ENCODE results near the gene PPM1D.
A peak's percentile ranks its signal among the peaks of the same experiment; 100 is the strongest.

Gene PPM1D

GRCh38 chr17:60622961-60623360 is 23.0 kb downstream of the PPM1D start:
- Histone ChIP-seq H3K36me3 (peaks cover 27 to 79% (median 61%) of the 10 kb centered on the region in 11 experiments), H3K9me3 (replicated peaks in 1 of 11) (no peaks in the 10 kb centered on the region), H3K4me1 (peaks cover 0 to 14% (median 5%) of the 10 kb centered on the region in 10 experiments; a peak in 8 of 20 replicates), H3K4me3 (no peak overlapping the region), H3K27ac (no peak overlapping the region), H3K4me2 (no peak overlapping the region), H3K27me3 (no peaks in the 10 kb centered on the region), H3K9ac (no peak overlapping the region), H4K20me1 (peaks cover 63 to 95% (median 73%) of the 10 kb centered on the region in 11 experiments)
- no peak for TF ChIP-seq Cebpa-rat (IDR thresholded peaks at IDR 0.05)

- H3K27ac ChIP-seq = no peak overlapping the region
- no peak overlapping the region for H3K9ac ChIP-seq
- H3K36me3 ChIP-seq = peaks cover 32 to 79% (median 61%) of the 10 kb centered on the region in 11 experiments
- peaks cover 0 to 12% (median 5%) of the 10 kb centered on the region in 10 experiments; a peak in 8 of 20 replicates for H3K4me1 ChIP-seq
- no peak overlapping the region for H3K4me3 ChIP-seq
- H4K20me1 ChIP-seq = peaks cover 61 to 95% (median 71%) of the 10 kb centered on the region in 11 experiments; a peak in 21 of 22 replicates
- no peaks in the 10 kb centered on the region for H3K27me3 ChIP-seq
- TF ChIP-seq Cebpa-rat (IDR thresholded peaks at IDR 0.05) = no peak
- H3K9me3 ChIP-seq (replicated peaks in 1 of 11) = no peaks in the 10 kb centered on the region
- H3K4me2 ChIP-seq = no peak overlapping the region
Observed at GRCh38 chr17:60623415-60623814, 23.4 kb downstream of the PPM1D start.

- Histone ChIP-seq H4K20me1 (peaks cover 34 to 92% (median 65%) of the 10 kb centered on the region in 11 experiments; a peak in 21 of 22 replicates), H3K9me3 (replicated peaks in 1 of 11) (no peaks in the 10 kb centered on the region), H3K4me3 (no peak overlapping the region), H3K9ac (0 out of 22 replicates have a peak overlapping the region, but pooled peaks of 1 of the 11 experiments have one; percentile 1), H3K4me2 (no peak overlapping the region), H3K36me3 (peaks cover 38 to 96% (median 78%) of the 10 kb centered on the region in 11 experiments), H3K27me3 (no peaks in the 10 kb centered on the region), H3K27ac (no peak overlapping the region), H3K4me1 (peaks cover 0 to 26% (median 2%) of the 10 kb centered on the region in 10 experiments; a peak in 7 of 20 replicates)
- no peak for TF ChIP-seq Cebpa-rat (IDR thresholded peaks at IDR 0.05)
Observed at GRCh38 chr17:60627124-60627523, 27.1 kb downstream of the PPM1D start.

GRCh38 chr17:60628252-60628889 is 28.4 kb downstream of the PPM1D start:
- no peaks in the 10 kb centered on the region for H3K27me3 ChIP-seq
- H3K27ac ChIP-seq = no peak overlapping the region
- no peak overlapping the region for H3K4me2 ChIP-seq
- H3K9ac ChIP-seq = no peak overlapping the region
- H3K4me1 ChIP-seq = peaks cover 0 to 26% (median 2%) of the 10 kb centered on the region in 10 experiments; a peak in 8 of 20 replicates
- H3K36me3 ChIP-seq = peaks cover 36 to 100% (median 83%) of the 10 kb centered on the region in 11 experiments
- peaks cover 21 to 92% (median 61%) of the 10 kb centered on the region in 11 experiments; a peak in 21 of 22 replicates for H4K20me1 ChIP-seq
- no peak overlapping the region for H3K4me3 ChIP-seq
- no peak for TF ChIP-seq Cebpa-rat (IDR thresholded peaks at IDR 0.05)
- no peaks in the 10 kb centered on the region for H3K9me3 ChIP-seq (replicated peaks in 1 of 11)

- no peak for TF ChIP-seq Cebpa-rat (IDR thresholded peaks at IDR 0.05)
- peaks cover 15 to 92% (median 65%) of the 10 kb centered on the region in 11 experiments; a peak in 20 of 22 replicates for H4K20me1 ChIP-seq
- no peak overlapping the region for H3K4me2 ChIP-seq
- H3K4me1 ChIP-seq = peaks cover 0 to 32% (median 5%) of the 10 kb centered on the region in 10 experiments; a peak in 10 of 20 replicates
- H3K36me3 ChIP-seq = peaks cover 35 to 100% (median 84%) of the 10 kb centered on the region in 11 experiments
- no peaks in the 10 kb centered on the region for H3K9me3 ChIP-seq (replicated peaks in 1 of 11)
- H3K9ac ChIP-seq = no peak overlapping the region
- H3K27me3 ChIP-seq = no peaks in the 10 kb centered on the region
- no peak overlapping the region for H3K4me3 ChIP-seq
- H3K27ac ChIP-seq = no peak overlapping the region
Observed at GRCh38 chr17:60629120-60629519, 29.1 kb downstream of the PPM1D start.

- peaks cover 0 to 35% (median 4%) of the 10 kb centered on the region in 10 experiments; a peak in 9 of 20 replicates for H3K4me1 ChIP-seq
- peaks cover 14 to 92% (median 72%) of the 10 kb centered on the region in 11 experiments; a peak in 20 of 22 replicates for H4K20me1 ChIP-seq
- H3K27ac ChIP-seq = peak overlapping the region in 3 of 11 experiments; percentile 35 to 41 (median 36); a peak in 4 of 22 replicates
- H3K4me3 ChIP-seq = no peak overlapping the region
- H3K36me3 ChIP-seq = peaks cover 36 to 100% (median 85%) of the 10 kb centered on the region in 11 experiments
- H3K9ac ChIP-seq = no peak overlapping the region
- no peaks in the 10 kb centered on the region for H3K9me3 ChIP-seq (replicated peaks in 1 of 11)
- no peaks in the 10 kb centered on the region for H3K27me3 ChIP-seq
- no peak for TF ChIP-seq Cebpa-rat (IDR thresholded peaks at IDR 0.05)
- peak overlapping the region in 3 of 11 experiments; percentile 18 to 65 (median 44); a peak in 5 of 22 replicates for H3K4me2 ChIP-seq
Observed at GRCh38 chr17:60630352-60630751, 30.4 kb downstream of the PPM1D start.

GRCh38 chr17:60631119-60631518 is 31.1 kb downstream of the PPM1D start:
- TF ChIP-seq Cebpa-rat (IDR thresholded peaks at IDR 0.05) = no peak
- no peaks in the 10 kb centered on the region for H3K9me3 ChIP-seq (replicated peaks in 1 of 11)
- H3K27ac ChIP-seq = peak overlapping the region in 3 of 11 experiments; percentile 35 to 41 (median 36); a peak in 4 of 22 replicates
- no peak overlapping the region for H3K9ac ChIP-seq
- no peaks in the 10 kb centered on the region for H3K27me3 ChIP-seq
- H4K20me1 ChIP-seq = peaks cover 13 to 98% (median 77%) of the 10 kb centered on the region in 11 experiments; a peak in 20 of 22 replicates
- no peak overlapping the region for H3K4me3 ChIP-seq
- peak overlapping the region in 3 of 11 experiments; percentile 18 to 65 (median 44); a peak in 5 of 22 replicates for H3K4me2 ChIP-seq
- peaks cover 0 to 35% (median 4%) of the 10 kb centered on the region in 10 experiments; a peak in 9 of 20 replicates for H3K4me1 ChIP-seq
- peaks cover 36 to 100% (median 85%) of the 10 kb centered on the region in 11 experiments for H3K36me3 ChIP-seq

- no peak for TF ChIP-seq Cebpa-rat (IDR thresholded peaks at IDR 0.05)
- Histone ChIP-seq H3K4me1 (peaks cover 0 to 11% (median 4%) of the 10 kb centered on the region in 10 experiments; a peak in 9 of 20 replicates), H3K9me3 (replicated peaks in 1 of 11) (no peaks in the 10 kb centered on the region), H3K4me2 (no peak overlapping the region), H3K27me3 (no peaks in the 10 kb centered on the region), H4K20me1 (peaks cover 57 to 98% (median 95%) of the 10 kb centered on the region in 11 experiments; a peak in 21 of 22 replicates), H3K9ac (no peak overlapping the region), H3K27ac (no peak overlapping the region), H3K4me3 (no peak overlapping the region), H3K36me3 (peaks cover 56 to 98% (median 81%) of the 10 kb centered on the region in 11 experiments)
Observed at GRCh38 chr17:60637683-60638082, 37.7 kb downstream of the PPM1D start.

GRCh38 chr17:60639019-60639330 is 39.0 kb downstream of the PPM1D start:
- no peak overlapping the region for H3K27ac ChIP-seq
- no peak for TF ChIP-seq Cebpa-rat (IDR thresholded peaks at IDR 0.05)
- peaks cover 62 to 98% (median 83%) of the 10 kb centered on the region in 11 experiments for H3K36me3 ChIP-seq

More at GRCh38 chr17:60639019-60639330, 39.0 kb downstream of the PPM1D start:
- H3K9ac ChIP-seq = no peak overlapping the region
- H3K4me2 ChIP-seq = no peak overlapping the region
- peaks cover 65 to 99% (median 95%) of the 10 kb centered on the region in 11 experiments; a peak in 21 of 22 replicates for H4K20me1 ChIP-seq
- H3K9me3 ChIP-seq (replicated peaks in 1 of 11) = no peaks in the 10 kb centered on the region
- peaks cover 0 to 7% (median 1%) of the 10 kb centered on the region in 10 experiments; a peak in 9 of 20 replicates for H3K4me1 ChIP-seq
- no peaks in the 10 kb centered on the region for H3K27me3 ChIP-seq
- H3K4me3 ChIP-seq = no peak overlapping the region

All from BLaER1 treated with 17β-estradiol and CSF1 and Interleukin-3, amounts not matched to agents 10 nM and 100 nM (cell line).